ENCODE data around the gene ICA1.

ICA1 gene

GRCh38 chr7:8271960-8272359 lies 10.0 kb upstream of the ICA1 start:
- H3K4me3 ChIP-seq (ENCODE audit: control insufficient read depth, low read depth, low read length): no peak overlapping the region
- DNase-seq (ENCODE audit: low read depth): no peak
- TF ChIP-seq CTCF (IDR thresholded peaks at IDR 0.05; ENCODE audit: control insufficient read depth, insufficient read depth, low read depth, low read length, missing control alignments): no peak

GRCh38 chr7:8263048-8263447 lies 1.1 kb upstream of the ICA1 start:
- no peak overlapping the region for H3K4me3 ChIP-seq (ENCODE audit: control insufficient read depth, low read depth, low read length)
- no peak for TF ChIP-seq CTCF (IDR thresholded peaks at IDR 0.05; ENCODE audit: control insufficient read depth, insufficient read depth, low read depth, low read length, missing control alignments)
- DNase-seq (ENCODE audit: low read depth): no peak

GRCh38 chr7:8260871-8261694 lies 884 bp downstream of the ICA1 start:
- peak overlapping the region; percentile 57 for H3K4me3 ChIP-seq (ENCODE audit: control insufficient read depth, low read depth, low read length)
- DNase-seq (ENCODE audit: low read depth): no peak
- TF ChIP-seq CTCF (IDR thresholded peaks at IDR 0.05; ENCODE audit: control insufficient read depth, insufficient read depth, low read depth, low read length, missing control alignments): no peak

- no peak for DNase-seq (ENCODE audit: low read depth)
- H3K4me3 ChIP-seq (ENCODE audit: control insufficient read depth, low read depth, low read length): no peak overlapping the region
- no peak for TF ChIP-seq CTCF (IDR thresholded peaks at IDR 0.05; ENCODE audit: control insufficient read depth, insufficient read depth, low read depth, low read length, missing control alignments)
These were observed 2.3 kb downstream of the ICA1 start for GRCh38 chr7:8259586-8260222.

- no peak for DNase-seq (ENCODE audit: low read depth)
- no peak for TF ChIP-seq CTCF (IDR thresholded peaks at IDR 0.05; ENCODE audit: control insufficient read depth, insufficient read depth, low read depth, low read length, missing control alignments)
- H3K4me3 ChIP-seq (ENCODE audit: control insufficient read depth, low read depth, low read length): no peak overlapping the region
These were observed 3.2 kb downstream of the ICA1 start for GRCh38 chr7:8258734-8259133.

GRCh38 chr7:8258166-8258565 lies 3.8 kb downstream of the ICA1 start:
- no peak for TF ChIP-seq CTCF (IDR thresholded peaks at IDR 0.05; ENCODE audit: control insufficient read depth, insufficient read depth, low read depth, low read length, missing control alignments)

More at GRCh38 chr7:8258166-8258565, 3.8 kb downstream of the ICA1 start:
- no peak overlapping the region for H3K4me3 ChIP-seq (ENCODE audit: control insufficient read depth, low read depth, low read length)
- DNase-seq (ENCODE audit: low read depth): no peak

Data from AG09309 (cell line).